Retinal pigment epithelial cell (primary cell): ENCODE results near the gene LRTM2.

Source experiments
- DNase-seq: peaks from one replicate; pipeline ENCODE4 v3.0.0-alpha.2; 2010; ENCODE audit warnings: low read depth
- H3K4me3 ChIP-seq: 2 replicates; pipeline ENCODE4 v1.5.1; 2011; ENCODE audit warnings: mild to moderate bottlenecking, low read length, control low read depth, moderate library complexity
- TF ChIP-seq, protein P1 (sequence below): conservative IDR thresholded peaks from 2 replicates; pipeline ENCODE4 v1.5.1; 2011; ENCODE audit warnings: low read depth, low read length, control low read depth, inconsistent platforms

LRTM2 gene

DNA sequence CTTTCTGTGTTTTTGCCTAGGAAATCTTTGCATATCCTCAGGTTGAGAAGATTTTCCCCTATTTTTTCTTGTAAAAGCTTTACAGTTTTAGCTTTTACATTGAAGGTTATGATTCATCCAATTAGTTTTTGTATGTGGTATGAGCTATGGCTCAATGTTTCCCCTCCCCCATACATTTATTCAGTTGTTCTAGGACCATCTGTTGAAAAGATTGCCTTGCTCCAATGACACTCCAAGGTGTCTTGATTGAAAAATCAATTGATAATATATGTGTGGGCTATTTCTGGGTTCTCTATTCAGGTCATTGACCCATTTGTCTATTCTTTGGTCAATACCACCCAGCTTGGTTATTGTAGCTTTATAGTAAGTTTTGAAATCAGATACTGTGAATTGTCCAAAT lies 42.6 kb downstream of the LRTM2 start:
- TF ChIP-seq, protein P1, sequence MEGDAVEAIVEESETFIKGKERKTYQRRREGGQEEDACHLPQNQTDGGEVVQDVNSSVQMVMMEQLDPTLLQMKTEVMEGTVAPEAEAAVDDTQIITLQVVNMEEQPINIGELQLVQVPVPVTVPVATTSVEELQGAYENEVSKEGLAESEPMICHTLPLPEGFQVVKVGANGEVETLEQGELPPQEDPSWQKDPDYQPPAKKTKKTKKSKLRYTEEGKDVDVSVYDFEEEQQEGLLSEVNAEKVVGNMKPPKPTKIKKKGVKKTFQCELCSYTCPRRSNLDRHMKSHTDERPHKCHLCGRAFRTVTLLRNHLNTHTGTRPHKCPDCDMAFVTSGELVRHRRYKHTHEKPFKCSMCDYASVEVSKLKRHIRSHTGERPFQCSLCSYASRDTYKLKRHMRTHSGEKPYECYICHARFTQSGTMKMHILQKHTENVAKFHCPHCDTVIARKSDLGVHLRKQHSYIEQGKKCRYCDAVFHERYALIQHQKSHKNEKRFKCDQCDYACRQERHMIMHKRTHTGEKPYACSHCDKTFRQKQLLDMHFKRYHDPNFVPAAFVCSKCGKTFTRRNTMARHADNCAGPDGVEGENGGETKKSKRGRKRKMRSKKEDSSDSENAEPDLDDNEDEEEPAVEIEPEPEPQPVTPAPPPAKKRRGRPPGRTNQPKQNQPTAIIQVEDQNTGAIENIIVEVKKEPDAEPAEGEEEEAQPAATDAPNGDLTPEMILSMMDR = no peak
- DNase-seq = no peak
- no peak overlapping the region for H3K4me3 ChIP-seq

DNA sequence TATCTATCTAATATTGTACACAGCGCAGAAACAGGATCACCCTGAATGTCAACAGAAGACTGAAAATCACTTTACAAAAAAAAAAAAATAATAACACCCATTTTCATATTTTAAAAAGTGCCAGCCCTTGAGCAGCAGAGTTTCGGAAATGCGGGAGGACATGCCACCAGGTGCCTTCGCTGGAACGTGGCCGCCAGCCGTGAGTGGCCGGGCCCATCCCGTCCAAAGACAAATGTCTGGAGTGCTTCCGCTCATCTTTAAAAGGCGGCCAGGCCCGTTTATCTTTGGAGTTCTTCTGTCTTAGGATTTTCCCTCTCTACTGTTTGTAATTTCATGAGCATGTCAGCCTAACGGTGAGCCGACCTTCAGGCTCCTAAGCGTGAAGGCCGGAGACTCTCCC lies 43.5 kb downstream of the LRTM2 start:
- no peak overlapping the region for H3K4me3 ChIP-seq
- TF ChIP-seq, protein P1 = no peak
- no peak for DNase-seq

DNA sequence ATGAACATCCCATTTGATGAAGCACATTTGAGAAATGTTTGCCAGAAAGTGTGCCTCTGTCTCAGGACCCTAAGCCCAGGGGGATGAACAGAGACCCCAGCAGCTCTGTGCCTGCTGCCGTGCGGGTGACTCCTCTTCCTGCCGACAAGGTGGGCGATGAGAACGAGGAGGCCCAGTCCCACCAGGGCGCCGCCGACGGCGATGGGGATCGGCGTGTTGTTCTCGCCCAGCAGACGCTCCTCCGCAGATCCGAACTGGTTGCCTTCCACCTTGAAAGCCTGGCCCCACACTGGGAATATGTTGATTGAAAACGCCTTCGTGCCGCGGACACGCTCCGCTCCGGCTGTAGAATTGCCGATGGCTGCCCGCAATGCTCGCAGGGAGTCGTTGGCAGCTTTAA lies 44.1 kb downstream of the LRTM2 start:
- TF ChIP-seq, protein P1 = no peak
- DNase-seq = no peak
- H3K4me3 ChIP-seq = no peak overlapping the region

DNA sequence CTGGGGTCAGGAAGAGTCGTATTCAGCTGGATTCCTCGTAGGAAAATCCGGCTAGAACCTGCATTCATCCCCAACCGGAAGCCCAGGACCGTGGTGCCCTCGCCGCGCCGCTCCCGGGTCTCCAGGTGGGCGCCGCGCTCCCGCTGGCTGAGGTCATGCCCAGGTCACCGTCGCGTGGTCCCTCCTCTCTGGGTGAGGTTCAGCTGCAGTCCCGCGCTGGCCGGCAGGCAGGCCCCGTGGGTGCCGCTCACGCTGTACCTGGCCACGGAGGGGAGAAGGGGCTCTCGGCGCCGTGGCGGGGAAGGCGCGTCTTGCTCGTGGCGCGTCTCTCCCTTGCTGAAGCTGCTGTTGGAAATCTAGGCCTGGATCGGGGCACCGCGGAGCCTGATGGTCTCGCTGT lies 44.5 kb downstream of the LRTM2 start:
- TF ChIP-seq, protein P1 = no peak
- no peak for DNase-seq

DNA sequence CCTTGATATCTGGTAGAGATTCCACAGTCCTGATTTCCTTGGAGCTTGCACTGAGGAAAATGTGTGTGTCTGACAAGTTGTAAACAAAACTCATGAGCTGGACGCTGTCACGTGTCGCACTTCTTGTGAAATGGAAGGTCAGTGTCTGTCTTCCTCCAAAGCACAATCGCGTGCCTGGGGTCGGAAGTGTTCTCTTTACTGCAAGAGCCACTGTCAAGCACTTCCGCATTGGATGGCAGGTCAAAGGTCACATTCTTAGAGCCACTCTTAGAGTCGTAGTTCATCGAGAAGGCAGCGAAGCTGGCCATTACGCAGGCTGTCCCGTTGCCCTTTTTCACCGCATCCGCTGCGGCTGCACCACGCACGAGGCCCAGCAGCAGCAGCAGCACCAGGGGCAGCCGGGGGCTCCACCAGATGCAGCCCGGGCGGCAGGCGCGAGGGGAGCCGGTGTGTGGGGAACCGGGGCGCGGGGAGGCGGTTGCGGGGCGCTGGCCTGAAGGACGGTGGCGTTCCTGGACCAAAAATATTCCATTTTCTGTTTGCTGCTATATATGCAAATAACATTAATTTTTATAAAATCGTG lies 45.0 kb downstream of the LRTM2 start:
- H3K4me3 ChIP-seq = no peak overlapping the region
- no peak for DNase-seq
- TF ChIP-seq, protein P1 = no peak

More for the DNA sequence above, 44.5 kb downstream of the LRTM2 start:
- H3K4me3 ChIP-seq = no peak overlapping the region

DNA sequence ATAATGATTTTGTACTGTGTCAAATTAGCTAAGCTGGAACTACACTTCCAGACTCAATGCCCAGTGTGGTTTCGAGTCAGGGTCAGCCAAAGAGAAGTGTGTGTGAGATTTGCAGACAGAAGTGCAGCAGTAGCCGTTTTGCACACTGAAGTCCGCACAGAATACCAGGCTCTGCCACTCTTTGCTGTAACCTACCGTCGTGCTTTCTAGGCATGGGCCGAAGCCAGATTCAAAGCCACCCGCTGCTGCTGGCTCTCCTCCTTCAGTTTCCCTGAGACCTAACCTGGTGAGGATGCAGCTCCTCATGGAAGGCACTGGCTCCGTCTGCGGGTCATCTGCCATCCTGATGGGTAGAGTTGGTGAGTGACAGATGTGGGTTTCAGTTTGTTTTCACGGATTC lies 48.8 kb downstream of the LRTM2 start:
- TF ChIP-seq, protein P1 = no peak
- no peak for DNase-seq
- H3K4me3 ChIP-seq = no peak overlapping the region

DNA sequence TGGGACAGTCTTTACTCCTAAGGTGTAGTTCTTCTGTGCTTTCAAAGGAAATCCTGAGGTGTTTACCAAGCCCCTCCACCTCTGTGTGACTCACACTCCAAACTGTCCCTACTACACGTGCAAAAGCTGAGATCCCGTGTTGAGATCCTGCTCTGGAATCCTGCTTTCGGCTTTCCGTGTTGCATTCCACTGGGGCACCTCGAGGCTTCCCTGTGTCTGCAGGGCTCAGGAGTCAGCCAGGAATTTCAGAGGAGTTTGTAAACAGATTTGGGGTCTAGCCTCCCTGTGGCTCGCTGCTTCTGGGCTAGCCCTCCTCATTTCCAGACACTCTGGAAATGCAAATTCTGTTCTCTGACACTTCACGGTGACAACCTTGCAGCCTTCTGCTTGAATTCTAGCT lies 49.7 kb downstream of the LRTM2 start:
- DNase-seq = no peak
- no peak overlapping the region for H3K4me3 ChIP-seq
- TF ChIP-seq, protein P1 = no peak
